ENCODE measurements around the gene EEIG1. TPM values are rescaled to one million over a fixed set of nuclear protein-coding genes. Genes with fewer than 3 reads are reported as not detected.

The EEIG1 gene
- total and polyA plus RNA-seq, 2 experiments from 2014 or later = 6.1 to 9.3 TPM

- no peak for DNase-seq
- in situ Hi-C loops (cut with MboI) = loop anchor here (10.0 kb wide), 2 partner anchors 89 to 159 kb away; no protein-coding TSS in a partner anchor
- Histone ChIP-seq H2AFZ (no peak overlapping the region), H3K9me3 (ENCODE audit: low read depth) (no peaks in the 10 kb centered on the region), H4K20me1 (ENCODE audit: insufficient read depth) (no peaks in the 10 kb centered on the region), H3K36me3 (ENCODE audit: low read depth) (no peaks in the 10 kb centered on the region), H3K9ac (no peak overlapping the region), H3K79me2 (ENCODE audit: insufficient read depth) (no peaks in the 10 kb centered on the region), H3K9me2 (ENCODE audit: insufficient read depth) (no peaks in the 10 kb centered on the region), H3K4me2 (ENCODE audit: unreplicated experiment) (no peak overlapping the region), H3K27ac (no peak overlapping the region), H3K4me1 (ENCODE audit: insufficient read depth) (no peaks in the 10 kb centered on the region), H3K27me3 (replicated peaks; ENCODE audit: insufficient read depth) (no peaks in the 10 kb centered on the region), H3K4me3 (no peak overlapping the region), H3F3A (ENCODE audit: insufficient read depth) (no peaks in the 10 kb centered on the region)
- TF ChIP-seq EZH2 (IDR thresholded peaks at IDR 0.05; ENCODE audit: insufficient read depth, poor library complexity, severe bottlenecking) (no peak), EZH2phosphoT487 (IDR thresholded peaks at IDR 0.05; ENCODE audit: insufficient read depth, low read depth) (no peak)
- 92% methylated on average over 13 to 24 of the region's 24 CpGs for WGBS, 2 experiments (ENCODE audit: low coverage in 1 of 2, low lambda C conversion rate in 2 of 2, missing lambda C conversion rate in 2 of 2)
These were observed 35.5 kb downstream of the EEIG1 start for GRCh38 chr9:127945338-127945737.

- H2AFZ ChIP-seq = no peak overlapping the region
- H3K4me2 ChIP-seq (ENCODE audit: unreplicated experiment) = no peak overlapping the region
- no peaks in the 10 kb centered on the region for H4K20me1 ChIP-seq (ENCODE audit: insufficient read depth)
- H3K4me3 ChIP-seq = no peak overlapping the region
- H3K36me3 ChIP-seq (ENCODE audit: low read depth) = no peaks in the 10 kb centered on the region; the same call in 1 of the 2 replicates
- H3K27ac ChIP-seq = no peak overlapping the region
- no peak for TF ChIP-seq EZH2phosphoT487 (IDR thresholded peaks at IDR 0.05; ENCODE audit: insufficient read depth, low read depth)
- no peak for TF ChIP-seq EZH2 (IDR thresholded peaks at IDR 0.05; ENCODE audit: insufficient read depth, poor library complexity, severe bottlenecking)
- H3K4me1 ChIP-seq (ENCODE audit: insufficient read depth) = no peaks in the 10 kb centered on the region
- no peaks in the 10 kb centered on the region for H3K79me2 ChIP-seq (ENCODE audit: insufficient read depth)
- H3F3A ChIP-seq (ENCODE audit: insufficient read depth) = no peaks in the 10 kb centered on the region
- H3K9me3 ChIP-seq (ENCODE audit: low read depth) = no peaks in the 10 kb centered on the region
- in situ Hi-C loops (cut with MboI) = loop anchor here (10.0 kb wide), 2 partner anchors 90 to 160 kb away; no protein-coding TSS in a partner anchor
- no peaks in the 10 kb centered on the region for H3K27me3 ChIP-seq (replicated peaks; ENCODE audit: insufficient read depth)
- H3K9ac ChIP-seq = no peak overlapping the region
- H3K9me2 ChIP-seq (ENCODE audit: insufficient read depth) = no peaks in the 10 kb centered on the region
- DNase-seq = no peak
- 92 to 93% methylated on average over 38 of the region's 38 CpGs for WGBS, 2 experiments (ENCODE audit: low coverage in 1 of 2, low lambda C conversion rate in 2 of 2, missing lambda C conversion rate in 2 of 2)
These were observed 36.1 kb downstream of the EEIG1 start for GRCh38 chr9:127944586-127945218.

- Histone ChIP-seq H3K27me3 (replicated peaks; ENCODE audit: insufficient read depth) (no peaks in the 10 kb centered on the region), H3K4me2 (ENCODE audit: unreplicated experiment) (no peak overlapping the region), H3K4me3 (no peak overlapping the region), H3K4me1 (ENCODE audit: insufficient read depth) (no peaks in the 10 kb centered on the region), H3K9ac (no peak overlapping the region), H2AFZ (no peak overlapping the region), H3K27ac (no peak overlapping the region), H3K9me3 (ENCODE audit: low read depth) (no peaks in the 10 kb centered on the region), H3F3A (ENCODE audit: insufficient read depth) (no peaks in the 10 kb centered on the region), H4K20me1 (ENCODE audit: insufficient read depth) (no peaks in the 10 kb centered on the region), H3K36me3 (ENCODE audit: low read depth) (no peaks in the 10 kb centered on the region; the same call in 1 of the 2 replicates), H3K79me2 (ENCODE audit: insufficient read depth) (no peaks in the 10 kb centered on the region), H3K9me2 (ENCODE audit: insufficient read depth) (no peaks in the 10 kb centered on the region)
- TF ChIP-seq EZH2phosphoT487 (IDR thresholded peaks at IDR 0.05; ENCODE audit: insufficient read depth, low read depth) (no peak), EZH2 (IDR thresholded peaks at IDR 0.05; ENCODE audit: insufficient read depth, poor library complexity, severe bottlenecking) (no peak)
- WGBS, 2 experiments (ENCODE audit: low coverage in 1 of 2, low lambda C conversion rate in 2 of 2, missing lambda C conversion rate in 2 of 2) = 23 to 26% methylated on average over 12 of the region's 13 CpGs
- in situ Hi-C loops (cut with MboI) = loop anchor here (10.0 kb wide), 2 partner anchors 91 to 161 kb away; no protein-coding TSS in a partner anchor
- DNase-seq = peak; percentile 89
These were observed 37.1 kb downstream of the EEIG1 start for GRCh38 chr9:127943731-127944144.

GRCh38 chr9:127943011-127943662 lies 37.7 kb downstream of the EEIG1 start:
- H3K27me3 ChIP-seq (replicated peaks; ENCODE audit: insufficient read depth) = no peaks in the 10 kb centered on the region
- no peaks in the 10 kb centered on the region for H3K9me3 ChIP-seq (ENCODE audit: low read depth)
- H3K9ac ChIP-seq = no peak overlapping the region
- H3K27ac ChIP-seq = no peak overlapping the region
- 70 to 72% methylated on average over 14 of the region's 14 CpGs for WGBS, 2 experiments (ENCODE audit: low coverage in 1 of 2, low lambda C conversion rate in 2 of 2, missing lambda C conversion rate in 2 of 2)
- H3K4me2 ChIP-seq (ENCODE audit: unreplicated experiment) = no peak overlapping the region
- no peaks in the 10 kb centered on the region for H3K79me2 ChIP-seq (ENCODE audit: insufficient read depth)
- no peak for TF ChIP-seq EZH2phosphoT487 (IDR thresholded peaks at IDR 0.05; ENCODE audit: insufficient read depth, low read depth)
- TF ChIP-seq EZH2 (IDR thresholded peaks at IDR 0.05; ENCODE audit: insufficient read depth, poor library complexity, severe bottlenecking) = no peak
- in situ Hi-C loops (cut with MboI) = loop anchor here (10.0 kb wide), 2 partner anchors 92 to 162 kb away; no protein-coding TSS in a partner anchor
- H4K20me1 ChIP-seq (ENCODE audit: insufficient read depth) = no peaks in the 10 kb centered on the region
- H3K36me3 ChIP-seq (ENCODE audit: low read depth) = no peaks in the 10 kb centered on the region; the same call in 1 of the 2 replicates
- no peak overlapping the region for H3K4me3 ChIP-seq
- H3K4me1 ChIP-seq (ENCODE audit: insufficient read depth) = 0 out of 2 replicates have a peak, but pooled peaks cover 5% of the 10 kb centered on the region
- no peak for DNase-seq
- no peak overlapping the region for H2AFZ ChIP-seq
- no peaks in the 10 kb centered on the region for H3K9me2 ChIP-seq (ENCODE audit: insufficient read depth)
- no peaks in the 10 kb centered on the region for H3F3A ChIP-seq (ENCODE audit: insufficient read depth)

Data from GM23248 (cell line).